K562 (cell line): ENCODE results near the gene NOSTRIN. TPM values are rescaled to one million over a fixed set of nuclear protein-coding genes. Genes with fewer than 3 reads are reported as not detected.

Experiments
- ARID3A ChIP-seq: IDR thresholded peaks from 2 replicates; pipeline ENCODE4 v1.6.1; 2012; ENCODE audit warnings: low read depth, low read length, improper control_type of control experiment, borderline replicate concordance
- ARID3B ChIP-seq: fragments of 250-450 bp; sonication (Bioruptor Pico); IDR thresholded peaks from 2 replicates; pipeline ENCODE4 v1.4.0; 2020; ENCODE audit warnings: borderline replicate concordance
- CHAMP1 ChIP-seq: fragments of 450-650 bp; IDR thresholded peaks from 2 replicates; pipeline ENCODE4 v1.6.1; 2016; ENCODE audit warnings: mild to moderate bottlenecking
- ELF1 ChIP-seq: fragments of 200-800 bp; sonication (Bioruptor generic); IDR thresholded peaks from 2 replicates; pipeline ENCODE4 v1.6.1; 2016; ENCODE audit warnings: missing genetic modification characterization, missing compliant biosample characterization
- ESRRA ChIP-seq: fragments of 450-650 bp; IDR thresholded peaks from 2 replicates; pipeline ENCODE4 v1.6.1; 2014; ENCODE audit warnings: low read depth, mild to moderate bottlenecking, moderate library complexity, borderline replicate concordance
- GABPB1 ChIP-seq: sonication (generic); formaldehyde crosslinking; IDR thresholded peaks from 2 replicates; pipeline ENCODE4 v1.8.0; 2022; ENCODE audit warnings: mild to moderate bottlenecking, missing genetic modification reagents
- HDAC3 ChIP-seq: fragments of 450-650 bp; IDR thresholded peaks from 2 replicates; pipeline ENCODE4 v1.6.1; 2018; ENCODE audit warnings: borderline replicate concordance, mild to moderate bottlenecking, moderate library complexity; ENCODE audit not compliant: partially characterized antibody
- IRF1 ChIP-seq: sonication (generic); formaldehyde crosslinking; IDR thresholded peaks from 2 replicates; pipeline ENCODE4 v1.8.0; 2022; ENCODE audit warnings: missing genetic modification reagents, mild to moderate bottlenecking, borderline replicate concordance
- KDM4B ChIP-seq, 2 experiments: fragments of 450-650 bp in 1 of 2; sonication (generic) in 1 of 2; IDR thresholded peaks; 2 replicates each; pipeline ENCODE4 v1.6.1; 2016 to 2017; ENCODE audit warnings: borderline replicate concordance in 2 of 2, antibody characterized with exemption in 1 of 2, low read depth in 1 of 2, mild to moderate bottlenecking in 1 of 2
- KLF16 ChIP-seq: IDR thresholded peaks from 2 replicates; pipeline ENCODE4 v1.6.1; 2016; ENCODE audit warnings: antibody characterized with exemption
- PKNOX1 ChIP-seq: fragments of 450-650 bp; IDR thresholded peaks from 2 replicates; pipeline ENCODE4 v1.6.1; 2016
- SRSF1 ChIP-seq: fragments of 200-400 bp; formaldehyde crosslinking; IDR thresholded peaks from 2 replicates; pipeline ENCODE4 v1.6.1; 2017; ENCODE audit warnings: mild to moderate bottlenecking, low read depth, low read length, moderate library complexity
- ZBTB33 ChIP-seq: sonication (generic); formaldehyde crosslinking; IDR thresholded peaks from 2 replicates; pipeline ENCODE4 v1.8.1; 2023; ENCODE audit warnings: mild to moderate bottlenecking, missing genetic modification reagents
- ZNF561 ChIP-seq: fragments of 450-650 bp; formaldehyde crosslinking; conservative IDR thresholded peaks from 2 replicates; pipeline ENCODE4 v1.4.0; 2020; ENCODE audit warnings: mild to moderate bottlenecking, moderate library complexity
- ZNF668 ChIP-seq: fragments of 250-450 bp; sonication (Bioruptor Pico); IDR thresholded peaks from 2 replicates; pipeline ENCODE4 v1.8.0; 2022; ENCODE audit warnings: mild to moderate bottlenecking, inconsistent platforms
- ZNF785 ChIP-seq: fragments of 250-450 bp; sonication (Bioruptor Pico); IDR thresholded peaks from 2 replicates; pipeline ENCODE4 v1.4.0; 2020; ENCODE audit warnings: mild to moderate bottlenecking
- polyA plus RNA-seq, 8 experiments: library from polyadenylated mRNA; depleted of rRNA in 4 of 8; stranded (reverse) in 5 of 8; unstranded in 3 of 8; fragments of >200 nt; fragmentation: Nextera tagmentation in 2 of 8; fragmentation: Illumina TruSeq in 1 of 8; extraction: Ambion mirVana in 2 of 8; extraction: Trizol in 1 of 8; gene quantifications; 2 replicates each; pipeline versions ENCODE4 v1.2.1 to v1.2.3, GENCODE V29; 2011 to 2014; ENCODE audit warnings: inconsistent platforms in 1 of 8, missing spikeins in 1 of 8
- total RNA-seq, 7 experiments: library from RNA; depleted of rRNA in 6 of 7; stranded (reverse); fragments of >200 nt in 6 of 7; fragmentation: Illumina TruSeq in 2 of 7; extraction: Trizol in 2 of 7; gene quantifications; 2 replicates each; pipeline versions ENCODE4 v1.2.1 to v1.2.3, GENCODE V29; 2011 to 2021; ENCODE audit warnings: low replicate concordance in 1 of 7

NOSTRIN gene
- total and polyA plus RNA-seq, 9 of the 15 experiments (the other 6 are each of a cell fraction or from before 2014, with no cell fraction given): 26.7 to 82.9 (median 56.3) TPM

- TF ChIP-seq IRF1 (no peak), ELF1 (tag) (peak; percentile 82), ARID3B (CRISPR knock-in tag) (0 out of 2 replicates have a peak, but pooled peaks have one; percentile 5), ARID3A (peak; percentile 75), SRSF1 (no peak), ZBTB33 (peak; percentile 36; the same call in 1 of the 2 replicates), PKNOX1 (peak; percentile 34; the same call in 1 of the 2 replicates), ZNF561 (CRISPR knock-in tag) (no peak), ZNF785 (CRISPR knock-in tag) (no peak), KLF16 (peak; percentile 97), KDM4B (IDR thresholded peaks at IDR 0.05; ENCODE audit: borderline replicate concordance in 2 of 2, low read depth in 1 of 2) (no peak), ESRRA (peak; percentile 72; the same call in 1 of the 2 replicates), GABPB1 (no peak), ZNF668 (CRISPR knock-in tag) (no peak), CHAMP1 (peak; percentile 99), HDAC3 (peak; percentile 93)
These were observed 28.5 kb upstream of the NOSTRIN start (continued) for GRCh38 chr2:168773719-168774521.
